Retina (tissue), 1 donor: ENCODE data around the gene PDE6G.

ENCODE experiments used
- DNase-seq: peaks from one replicate; pipeline ENCODE4 v3.0.0-alpha.2; 2016

PDE6G gene

DNA sequence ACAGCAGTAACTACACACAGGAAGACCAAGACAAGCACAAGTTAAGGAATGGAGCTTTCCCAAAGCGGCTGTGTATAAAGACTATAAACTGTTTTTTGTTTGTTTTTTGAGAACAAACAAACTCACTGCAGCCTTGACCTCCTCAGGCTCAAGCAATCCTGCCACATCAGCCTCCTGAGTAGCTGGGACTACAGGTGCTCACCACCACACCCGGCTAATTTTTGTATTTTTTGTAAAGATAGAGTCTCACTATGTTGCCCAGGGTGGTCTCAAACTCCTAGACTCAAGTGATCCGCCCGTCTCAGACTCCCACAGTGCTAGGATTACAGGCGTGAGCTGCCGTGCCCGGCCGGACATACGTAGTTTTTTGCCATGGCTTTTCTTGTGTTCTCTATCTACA, 4.1 kb upstream of the PDE6G start:
- DNase-seq: no peak

DNA sequence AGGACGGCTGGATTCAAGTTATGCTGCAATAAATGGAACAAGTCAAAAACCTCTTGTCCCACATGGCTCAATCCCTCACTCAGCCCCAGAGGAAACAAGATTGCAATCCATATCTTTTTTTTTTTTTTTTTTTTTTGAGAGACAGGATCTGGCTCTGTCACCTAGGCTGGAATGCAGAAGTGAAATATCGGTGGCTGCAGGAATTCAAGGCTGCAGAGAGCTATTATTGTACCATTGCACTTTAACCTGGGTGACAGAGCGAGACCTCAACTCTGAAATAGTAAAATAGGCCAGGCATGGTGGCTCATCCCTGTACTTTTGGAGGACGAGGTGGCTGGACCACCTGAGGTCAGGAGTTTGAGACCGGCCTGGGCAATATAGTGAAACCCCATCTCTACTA, 2.7 kb upstream of the PDE6G start:
- DNase-seq: no peak

DNA sequence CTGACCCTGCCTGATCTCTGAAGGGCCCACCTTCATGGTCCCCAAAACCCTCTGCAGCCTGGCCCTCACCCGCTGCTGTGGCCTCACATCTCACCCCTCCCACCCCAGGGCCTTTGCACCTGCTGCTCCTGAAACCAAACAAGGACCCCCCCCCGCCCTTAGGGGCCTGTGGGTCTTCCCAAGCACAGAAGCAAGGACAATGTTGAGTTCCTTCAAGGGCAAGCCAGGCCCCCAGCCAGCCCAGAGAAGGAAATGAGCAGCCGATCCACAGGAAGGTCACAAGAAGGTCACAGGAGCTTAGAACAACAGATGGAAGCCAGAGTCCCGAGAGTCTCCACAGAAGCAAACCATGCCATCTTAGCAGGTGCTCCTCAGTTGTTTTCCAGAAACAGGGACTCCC, 493 bp upstream of the PDE6G start:
- no peak for DNase-seq

DNA sequence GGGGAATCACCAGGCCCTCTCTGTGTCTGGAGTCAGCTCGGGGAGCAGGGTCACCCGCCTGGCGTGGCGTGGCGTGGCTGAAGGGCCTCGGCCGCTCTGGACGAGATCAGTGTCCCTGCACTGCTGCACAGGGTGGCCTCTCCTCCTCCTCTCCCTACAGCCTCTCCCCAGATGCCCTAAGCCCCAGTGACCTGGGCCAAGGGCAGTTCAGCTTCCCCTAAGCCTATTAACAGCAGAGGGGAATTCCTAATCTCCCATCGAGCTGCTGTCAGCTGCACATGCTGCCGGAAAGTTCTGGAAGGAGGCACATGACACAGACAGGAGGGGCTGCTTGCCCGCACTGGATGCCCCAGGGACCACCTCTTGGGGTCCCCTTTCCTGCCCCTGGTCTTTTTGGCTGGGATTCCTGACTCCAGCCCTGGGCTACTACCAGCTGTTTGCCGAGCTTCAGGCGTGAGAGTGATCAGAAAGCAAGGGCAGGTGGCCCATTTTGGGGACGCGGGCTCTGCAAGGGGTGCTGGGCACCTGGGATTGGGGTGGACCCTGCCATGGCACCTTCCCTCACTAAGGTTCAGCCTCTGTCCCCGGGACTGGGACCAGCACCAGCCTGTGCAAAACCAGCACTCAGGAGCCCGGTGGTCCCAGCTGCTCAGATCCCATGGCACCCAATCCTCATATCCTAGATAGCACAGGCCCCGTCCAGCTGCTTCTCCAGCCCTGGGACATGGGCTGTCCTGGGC, 794 bp downstream of the PDE6G start:
- DNase-seq: no peak

DNA sequence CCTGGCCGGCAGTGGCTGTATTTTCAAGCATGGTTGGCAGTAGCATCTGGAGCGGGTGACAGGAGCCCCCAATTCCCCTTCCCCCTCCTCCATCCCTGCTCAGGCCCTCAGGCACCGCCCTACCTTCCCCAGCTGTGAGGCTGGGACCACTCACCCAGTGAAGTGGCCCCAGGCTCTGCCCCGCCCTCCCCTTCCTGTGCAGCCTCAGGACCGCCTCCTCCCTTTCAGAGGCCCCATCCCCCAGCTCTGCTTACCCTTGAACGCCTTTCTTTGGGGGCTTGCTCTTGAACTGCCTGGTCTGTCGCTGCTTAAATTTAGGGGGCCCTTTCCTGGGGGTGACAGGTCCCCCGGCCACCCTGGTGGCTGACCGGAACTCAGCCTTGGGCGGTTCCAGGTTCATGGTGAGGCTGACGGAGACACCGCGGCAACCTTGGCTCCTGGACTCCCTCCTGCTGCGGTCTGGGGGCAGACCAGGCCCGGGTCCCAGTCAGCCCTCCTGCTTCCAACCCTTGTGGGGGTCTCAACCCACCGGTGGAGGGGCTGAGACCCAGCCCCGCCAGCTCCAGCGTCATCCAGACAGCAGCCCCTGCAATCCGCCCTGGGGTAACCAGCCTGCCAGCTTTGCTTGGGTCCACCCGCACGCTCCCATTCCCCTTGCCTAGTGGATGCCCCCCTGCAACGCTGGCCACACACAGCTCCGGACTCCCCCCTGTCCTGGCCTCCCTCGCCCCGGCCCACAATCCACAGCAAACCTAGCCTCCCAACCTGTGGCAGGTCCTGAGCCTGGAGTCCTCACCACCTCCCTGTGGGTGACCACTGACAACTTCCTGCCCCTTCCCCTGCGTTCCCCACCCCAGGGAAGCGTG, 3.2 kb downstream of the PDE6G start:
- no peak for DNase-seq

DNA sequence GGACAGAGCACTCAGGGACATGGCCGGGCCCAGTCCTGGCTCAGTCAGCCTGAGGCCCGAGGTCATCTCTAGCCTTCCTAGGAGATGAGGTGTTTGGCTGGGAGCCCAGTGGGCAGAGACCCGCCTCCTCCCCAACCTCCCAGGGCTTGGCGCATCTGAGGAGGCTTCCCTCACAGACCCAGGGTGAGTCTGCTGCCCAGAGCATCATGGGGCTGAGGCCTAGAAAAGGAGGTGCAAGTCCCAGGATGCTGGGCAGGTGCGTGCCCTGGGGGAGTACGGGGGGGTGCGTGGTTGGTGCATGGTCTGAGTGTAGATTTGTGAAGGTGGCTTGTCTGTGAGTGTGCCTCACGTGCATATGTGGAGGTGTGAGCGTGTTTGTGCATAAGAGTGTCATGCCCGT, 4.7 kb downstream of the PDE6G start:
- no peak for DNase-seq

DNA sequence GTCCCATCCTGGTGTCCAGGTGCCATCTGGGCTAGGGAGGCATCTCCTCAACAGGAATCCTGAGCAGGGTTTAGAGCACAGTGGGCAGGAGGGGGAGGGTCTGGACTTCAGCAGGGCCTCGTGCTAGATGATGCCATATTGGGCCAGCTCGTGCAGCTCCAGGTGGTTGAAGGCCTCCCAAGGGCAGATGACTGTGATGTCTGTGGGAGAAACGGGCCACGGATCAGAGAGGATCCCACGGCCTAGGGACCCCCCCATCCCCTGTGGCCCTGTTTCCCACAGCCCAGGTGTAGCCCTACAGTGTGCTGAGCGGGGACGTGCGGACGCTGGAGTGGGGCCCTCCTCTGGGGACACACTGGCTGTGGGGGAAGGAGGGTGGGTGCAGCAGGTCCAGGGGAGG, 5.4 kb downstream of the PDE6G start:
- no peak for DNase-seq

DNA sequence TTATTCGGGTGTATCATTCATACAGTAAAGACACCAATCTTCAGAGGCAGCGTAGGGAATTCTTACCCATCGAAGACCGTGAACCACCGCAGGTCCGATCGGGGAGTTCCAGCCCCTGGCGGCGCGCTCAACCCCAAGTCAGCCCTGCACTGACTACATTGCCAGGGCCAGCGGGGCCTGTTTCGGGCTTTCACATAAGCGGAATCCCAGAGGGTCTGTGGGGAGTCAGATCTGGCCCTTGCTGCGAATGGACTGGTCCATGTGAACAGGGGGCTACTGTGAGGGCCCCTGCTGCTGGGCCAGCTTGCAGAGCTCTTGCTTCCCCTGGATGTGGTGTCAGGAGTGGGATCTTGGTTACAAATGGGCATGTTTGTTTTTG, 7.6 kb downstream of the PDE6G start:
- DNase-seq: no peak

DNA sequence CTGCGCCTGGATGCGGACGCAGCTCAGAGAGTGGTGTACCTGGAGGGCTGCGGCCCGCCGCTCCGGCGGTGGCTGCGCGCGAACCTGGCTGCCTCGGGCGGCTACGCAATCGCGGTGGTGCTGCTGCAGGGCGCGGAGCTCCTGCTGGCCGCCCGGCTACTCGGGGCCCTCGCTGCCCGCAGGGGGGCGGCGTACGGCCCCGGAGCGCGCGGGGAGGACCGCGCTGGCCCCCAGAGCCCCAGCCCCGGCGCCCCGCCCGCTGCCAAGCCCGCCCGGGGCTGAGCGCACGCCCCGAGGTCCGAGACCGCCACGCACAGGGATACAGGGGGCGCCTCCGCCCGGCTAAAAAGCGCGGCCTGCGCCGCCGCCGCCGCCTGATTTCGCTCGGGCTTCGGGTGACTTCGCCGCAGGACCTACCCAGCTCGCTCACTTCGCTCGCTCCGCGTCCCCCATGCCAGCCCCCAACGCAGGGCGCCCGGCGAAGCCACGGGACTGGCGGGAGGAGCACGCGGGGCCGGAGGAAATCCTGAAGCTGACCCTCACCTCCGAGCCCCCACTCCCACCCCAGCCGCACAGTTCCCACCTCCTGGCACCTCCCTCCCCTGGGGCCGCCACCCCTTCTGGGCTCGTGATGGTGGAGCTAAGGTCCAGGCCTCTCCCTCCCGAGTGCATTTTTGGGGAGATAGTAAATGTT, 8.2 kb downstream of the PDE6G start:
- peak; percentile 20 for DNase-seq

DNA sequence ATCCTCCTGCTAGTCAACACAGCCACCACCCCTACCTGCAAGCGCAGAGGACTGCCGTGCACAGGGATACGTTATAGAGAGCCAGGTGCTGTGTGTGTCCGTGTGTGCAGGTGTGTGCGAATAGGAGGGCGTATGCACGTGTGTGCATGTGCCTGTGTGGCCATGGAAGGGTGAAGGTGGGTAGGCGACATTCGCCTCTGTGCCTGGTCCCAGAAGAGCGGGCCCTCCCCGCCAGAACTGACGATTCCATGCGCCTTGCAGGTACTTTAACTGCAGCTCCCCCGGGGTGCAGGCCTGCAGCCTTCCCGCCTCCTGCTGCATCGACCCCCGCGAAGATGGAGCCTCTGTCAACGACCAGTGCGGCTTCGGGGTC, 8.7 kb downstream of the PDE6G start:
- DNase-seq: peak; percentile 14

DNA sequence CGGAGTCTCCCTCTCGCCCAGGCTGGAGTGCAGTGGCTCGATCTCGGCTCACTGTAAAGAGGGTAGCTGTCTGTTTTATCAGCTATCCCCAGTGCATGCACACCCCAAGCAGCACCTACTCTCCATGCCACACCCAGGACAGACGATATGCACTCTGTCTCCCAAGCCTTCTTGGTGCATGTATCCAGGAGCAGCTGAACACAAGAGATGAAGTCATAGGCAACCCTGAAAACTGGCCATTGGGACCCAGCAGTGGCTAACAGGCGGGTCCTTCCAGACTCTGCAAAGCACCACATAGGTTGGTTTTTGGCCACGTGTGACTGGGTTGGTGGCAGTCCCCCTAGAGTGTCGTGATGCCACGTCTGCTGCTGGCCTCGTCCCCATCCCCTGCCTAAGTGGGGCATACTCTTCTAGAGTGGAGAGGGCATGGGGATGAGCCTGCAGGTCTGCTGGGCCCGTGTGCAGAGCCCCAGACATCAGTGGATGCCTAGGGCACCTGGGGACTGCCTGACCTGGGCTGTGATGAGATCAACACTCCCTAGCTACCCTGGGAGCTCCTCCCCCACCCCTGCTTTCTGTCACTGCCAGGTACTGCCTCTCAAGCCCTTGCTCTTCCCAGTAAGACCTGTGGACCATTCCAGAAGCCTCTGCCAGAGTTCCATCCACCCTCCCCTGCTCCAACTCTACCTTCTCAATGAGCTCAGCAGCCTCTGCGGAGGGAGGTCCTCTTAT, 9.3 kb downstream of the PDE6G start:
- no peak for DNase-seq

DNA sequence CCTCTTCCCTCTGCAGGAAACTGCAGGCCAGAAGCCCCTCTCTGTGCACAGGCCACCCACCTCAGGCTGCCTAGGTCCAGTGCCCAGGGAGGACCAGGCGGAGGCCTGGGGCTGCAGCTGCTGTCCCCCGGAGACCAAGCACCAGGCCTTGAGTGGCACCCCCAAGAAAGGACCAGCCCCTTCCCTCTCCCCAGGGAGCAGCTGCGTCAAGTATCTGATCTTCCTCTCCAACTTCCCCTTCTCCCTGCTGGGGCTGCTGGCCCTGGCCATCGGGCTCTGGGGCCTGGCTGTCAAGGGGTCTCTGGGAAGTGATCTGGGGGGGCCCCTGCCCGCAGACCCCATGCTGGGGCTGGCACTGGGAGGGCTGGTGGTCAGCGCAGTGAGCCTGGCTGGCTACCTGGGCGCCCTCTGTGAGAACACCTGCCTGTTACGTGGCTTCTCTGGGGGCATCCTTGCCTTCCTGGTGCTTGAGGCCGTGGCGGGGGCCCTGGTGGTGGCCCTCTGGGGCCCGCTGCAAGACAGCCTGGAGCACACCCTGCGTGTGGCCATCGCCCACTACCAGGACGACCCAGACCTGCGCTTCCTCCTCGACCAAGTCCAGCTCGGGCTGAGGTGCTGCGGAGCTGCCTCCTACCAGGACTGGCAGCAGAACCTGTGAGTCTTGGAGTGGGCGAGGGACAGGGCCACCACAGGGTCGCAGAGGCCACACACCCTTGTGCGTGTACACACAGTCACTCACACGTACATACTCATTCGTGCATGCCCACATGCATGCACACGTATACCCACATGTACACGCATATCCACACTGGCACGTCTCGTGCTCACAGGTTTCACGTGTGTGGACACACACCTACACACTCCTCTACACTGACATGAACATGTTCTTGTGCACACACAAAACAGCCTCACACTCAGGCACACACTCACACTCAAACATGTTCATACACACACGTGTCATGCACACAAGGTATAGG, 11.1 kb downstream of the PDE6G start:
- no peak for DNase-seq

DNA sequence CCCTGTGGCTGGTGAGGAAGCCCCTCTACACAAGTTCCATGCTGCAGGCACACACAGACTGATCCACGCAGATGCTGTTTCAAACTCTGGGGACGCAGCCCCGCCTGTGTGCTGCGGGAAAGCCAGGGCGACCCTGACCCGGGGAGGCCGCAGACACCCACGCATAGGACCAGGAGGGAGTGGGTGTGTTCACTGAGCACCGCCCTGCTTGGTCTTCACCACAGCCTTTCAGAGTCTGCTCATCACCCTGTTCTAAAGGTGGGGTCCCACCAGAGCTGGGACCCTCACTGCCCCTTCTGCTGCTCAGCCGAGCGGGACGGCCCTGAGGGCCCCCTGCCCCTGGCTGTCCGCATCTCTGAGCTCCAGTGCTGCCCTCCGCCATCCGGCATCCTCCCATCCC, 11.8 kb downstream of the PDE6G start:
- DNase-seq: no peak

DNA sequence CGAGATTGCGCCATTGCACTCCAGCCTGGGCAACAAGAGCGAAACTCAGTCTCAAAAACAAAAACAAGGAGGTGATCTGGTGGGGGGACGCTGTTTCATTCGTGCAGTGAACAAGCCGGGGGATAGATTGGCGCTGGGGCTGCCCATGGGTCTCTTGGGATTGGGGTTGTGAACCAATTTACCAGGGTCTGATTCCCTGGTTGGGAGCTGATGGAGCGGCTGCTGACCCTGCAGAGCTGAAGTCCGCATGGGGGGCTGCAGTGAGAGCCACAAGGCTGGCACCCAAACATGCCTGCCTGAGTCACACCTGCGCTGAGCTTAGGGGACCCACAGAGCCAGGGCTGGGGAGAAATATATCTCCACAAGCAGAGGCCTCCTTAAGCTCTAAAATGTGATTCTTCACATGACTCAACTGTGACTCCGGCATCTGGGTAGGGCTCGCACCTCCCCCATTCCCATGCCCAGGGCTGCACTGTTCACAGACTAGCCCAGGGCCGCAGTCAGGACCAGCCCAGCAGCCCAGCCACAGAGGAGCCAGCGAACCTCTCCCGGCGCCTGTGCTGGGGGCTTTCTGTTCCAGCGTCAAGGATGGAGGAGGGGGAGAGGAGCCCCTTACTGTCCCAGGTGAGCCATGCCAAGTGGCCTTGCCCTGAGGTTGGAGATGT, 14.4 kb downstream of the PDE6G start:
- DNase-seq: no peak

DNA sequence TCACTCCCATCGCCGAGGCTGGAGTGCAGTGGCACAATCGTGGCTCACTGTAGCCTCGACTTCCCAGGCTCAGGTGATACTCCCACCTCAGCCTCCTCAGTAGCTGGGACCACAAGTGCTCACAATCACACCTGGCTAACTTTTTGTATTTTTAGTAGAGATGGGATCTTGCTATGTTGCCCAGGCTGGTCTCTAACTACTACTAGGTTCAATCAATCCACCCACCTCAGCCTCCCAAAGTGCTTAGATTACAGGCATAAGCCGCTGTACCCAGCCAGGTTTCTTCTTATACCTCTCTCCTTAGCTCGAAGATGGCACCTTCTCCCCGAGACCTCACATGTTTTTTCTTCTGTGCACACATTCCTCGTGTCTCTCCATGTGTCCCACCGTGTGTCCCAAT, 16.3 kb downstream of the PDE6G start:
- no peak for DNase-seq

DNA sequence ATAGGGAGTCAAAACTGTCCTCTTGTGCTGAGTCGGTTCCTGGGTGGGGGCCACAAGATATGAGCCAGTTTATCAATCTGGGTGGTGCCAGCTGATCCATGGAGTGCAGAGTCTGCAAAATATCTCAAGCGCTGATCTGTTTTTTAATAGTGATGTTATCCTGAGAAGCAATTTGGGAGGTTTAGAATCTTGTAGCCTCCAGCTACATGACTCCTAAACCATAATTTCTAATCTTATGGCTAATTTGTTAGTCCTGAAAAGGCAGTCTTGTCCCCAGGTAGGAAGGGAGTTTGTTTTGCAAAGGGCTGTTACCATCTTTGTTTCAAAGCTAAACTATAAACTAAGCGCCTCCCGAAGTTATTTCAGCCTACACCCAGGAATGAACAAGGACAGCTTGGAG, 17.7 kb downstream of the PDE6G start:
- DNase-seq: no peak

DNA sequence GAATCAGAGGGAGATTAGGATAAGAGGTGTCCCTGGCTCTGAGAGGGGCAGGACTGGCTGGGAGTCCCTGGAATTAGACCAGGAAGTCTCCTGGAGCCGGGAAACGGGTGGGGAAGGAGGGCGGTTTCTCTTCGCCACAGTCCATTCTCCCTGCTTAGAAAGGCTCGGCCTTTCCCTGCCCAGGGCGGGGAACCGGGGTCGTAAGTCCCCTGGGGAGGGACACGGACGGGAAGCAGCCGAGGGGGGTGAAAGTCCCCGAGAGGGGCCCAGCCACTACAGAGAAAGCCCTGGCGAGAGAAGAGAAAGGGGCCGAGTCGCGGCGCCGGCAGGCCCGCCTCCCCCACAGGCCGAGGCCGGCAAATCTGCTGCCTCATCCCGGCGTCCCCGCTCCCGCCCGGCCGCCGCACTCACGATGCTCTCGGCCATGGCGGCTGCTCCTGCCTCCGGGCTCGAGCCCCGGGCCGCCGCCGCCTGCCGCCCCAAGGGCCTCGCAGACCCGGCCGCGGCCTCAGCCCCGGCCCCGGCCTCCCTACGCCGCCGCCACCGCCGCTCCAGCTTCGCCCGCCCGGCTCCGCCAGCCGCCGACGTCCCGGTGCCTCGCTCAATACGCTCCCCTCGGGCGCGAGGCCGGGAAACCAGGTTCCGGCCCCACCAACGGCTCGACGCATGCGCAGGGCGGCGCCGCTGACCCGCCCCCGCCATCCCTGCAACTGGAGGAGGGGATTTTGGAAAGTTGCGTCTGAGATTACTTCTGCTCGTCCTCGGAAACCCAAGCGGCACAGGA, 19.6 kb downstream of the PDE6G start, which contains the start of the genes NPLOC4 and TSPAN10:
Gene NPLOC4 (minus strand): TSS at position 608 of the 784 bp plus-strand sequence. CDS start 182 bp downstream, at position 426.
Gene TSPAN10 (plus strand): TSS at position 692 of the 784 bp plus-strand sequence. CDS start 5,217 bp downstream, outside the sequence.
- peak; percentile 91 for DNase-seq

DNA sequence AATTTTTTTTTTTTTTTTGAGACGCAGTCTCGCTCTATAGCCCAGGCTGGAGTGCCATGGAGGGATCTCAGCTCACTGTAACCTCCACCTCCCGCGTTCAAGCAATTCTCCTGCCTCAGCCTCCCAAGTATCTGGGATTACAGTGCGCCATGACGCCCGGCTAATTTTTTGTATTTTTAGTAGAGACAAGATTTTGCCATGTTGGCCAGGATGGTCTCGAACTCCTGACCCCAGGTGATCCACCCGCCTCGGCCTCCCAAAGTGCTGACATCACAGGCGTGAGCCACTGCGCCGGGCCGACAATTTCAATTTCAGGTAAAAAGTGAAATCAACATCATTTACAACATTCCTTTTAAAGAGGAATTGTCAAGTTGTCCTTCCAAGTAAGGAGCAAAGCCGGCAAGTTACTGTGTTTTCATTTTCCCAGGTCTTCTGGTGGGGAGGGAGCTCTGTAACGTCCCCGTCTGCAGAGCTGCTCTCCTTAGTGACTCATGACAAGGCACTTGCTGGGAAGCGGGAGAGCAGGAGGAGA, 20.3 kb downstream of the PDE6G start:
- DNase-seq: no peak

DNA sequence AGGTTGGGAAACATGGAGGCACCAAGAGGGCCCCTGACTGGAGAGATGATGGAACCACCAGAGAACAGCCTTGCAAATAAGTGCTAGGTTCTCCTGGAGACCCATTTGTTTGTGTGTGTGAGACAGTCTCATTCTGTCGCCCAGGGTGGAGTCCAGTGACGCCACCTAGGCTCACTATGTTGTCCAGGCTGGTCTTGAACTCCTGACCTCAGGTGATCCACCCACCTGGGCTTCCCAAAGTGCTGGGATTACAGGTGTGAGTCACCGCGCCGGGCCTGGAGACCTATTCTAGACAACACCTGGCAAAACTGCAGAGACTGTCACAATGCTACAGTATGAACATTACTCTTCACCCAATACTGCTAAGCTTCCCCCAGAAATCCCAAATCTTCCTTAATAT, 20.9 kb downstream of the PDE6G start:
- no peak for DNase-seq

DNA sequence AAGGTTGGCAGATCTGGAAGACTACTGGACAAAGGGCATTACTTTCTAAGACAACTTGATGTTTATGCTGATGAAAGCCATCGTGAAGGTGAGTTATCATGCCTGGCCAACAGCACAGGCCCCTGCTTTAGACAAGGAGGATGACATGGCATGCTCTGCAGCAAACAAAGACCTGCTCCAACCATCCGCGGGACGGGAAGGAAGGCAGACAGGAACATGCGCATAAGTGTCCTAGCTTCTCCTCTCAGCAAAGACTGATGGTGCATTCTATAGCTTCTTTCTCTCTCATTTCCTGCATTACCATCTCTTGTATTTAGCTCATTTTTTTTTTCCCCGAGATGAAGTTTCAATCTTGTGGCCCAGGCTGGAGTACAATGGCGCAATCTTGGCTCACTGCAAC, 24.9 kb downstream of the PDE6G start:
- DNase-seq: no peak
